HG03045 (cell line): ENCODE data around the gene PRELID3B.

ENCODE experiments used
- ATAC-seq: cut with Tn5 transposase; IDR thresholded peaks from one replicate; pipeline ENCODE4 v1.9.1; 2021; ENCODE audit warnings: mild to moderate bottlenecking, moderate library complexity; ENCODE audit not compliant: unreplicated experiment

PRELID3B gene

GRCh38 chr20:58996226-58996611 lies 46.4 kb downstream of the PRELID3B start:
- no peak for ATAC-seq

- ATAC-seq: no peak
Observed at GRCh38 chr20:58995461-58996225, 46.9 kb downstream of the PRELID3B start.

GRCh38 chr20:58994390-58995159 lies 48.0 kb downstream of the PRELID3B start:
- ATAC-seq: no peak

- ATAC-seq: no peak
Observed at GRCh38 chr20:58993332-58994248, 49.0 kb downstream of the PRELID3B start.

- no peak for ATAC-seq
Observed at GRCh38 chr20:58992911-58993310, 49.7 kb downstream of the PRELID3B start.

- no peak for ATAC-seq
Observed at GRCh38 chr20:58991715-58992114, 50.9 kb downstream of the PRELID3B start.

- no peak for ATAC-seq
Observed at GRCh38 chr20:58990651-58991445, 51.7 kb downstream of the PRELID3B start.

- ATAC-seq: no peak
Observed at GRCh38 chr20:58989196-58989595, 53.4 kb downstream of the PRELID3B start.

GRCh38 chr20:58988565-58988882 lies 54.1 kb downstream of the PRELID3B start:
- ATAC-seq: no peak

GRCh38 chr20:58987790-58988564 lies 54.6 kb downstream of the PRELID3B start:
- no peak for ATAC-seq

- no peak for ATAC-seq
Observed at GRCh38 chr20:58986968-58987517, 55.5 kb downstream of the PRELID3B start.

GRCh38 chr20:58986286-58986967 lies 56.2 kb downstream of the PRELID3B start:
- no peak for ATAC-seq

GRCh38 chr20:58985656-58986055 lies 56.9 kb downstream of the PRELID3B start:
- ATAC-seq: no peak

- no peak for ATAC-seq
Observed at GRCh38 chr20:58984691-58985090, 57.9 kb downstream of the PRELID3B start.
